Memory B cell (primary cell): Measurements from ENCODE around the gene CTAGE8.
"Not testable (repeated sequence)": the region's sequence is repeated elsewhere in the genome, so short reads cannot be mapped to it uniquely, and the experiment has no call there.

ENCODE experiments used
- ATAC-seq: fragments of 150-1000 bp; cut with Tn5 transposase; 2 replicates; pipeline ENCODE4 v1.10.0; 2021; ENCODE audit warnings: low read depth, mild to moderate bottlenecking, moderate library complexity
- DNase-seq, 2 donors: peaks; one replicate each; pipeline ENCODE4 v3.0.0; 2022; ENCODE audit warnings: low spot score in 2 of 2
- H3K27ac Mint-ChIP-seq: one replicate; pipeline ENCODE4 v1.8.0; 2022; ENCODE audit warnings: mild to moderate bottlenecking, moderate library complexity, mixed read lengths
- H3K27me3 Mint-ChIP-seq: one replicate; pipeline ENCODE4 v1.8.0; 2022; ENCODE audit warnings: mixed read lengths
- H3K36me3 Mint-ChIP-seq: one replicate; pipeline ENCODE4 v1.8.0; 2022; ENCODE audit warnings: mild to moderate bottlenecking, mixed read lengths
- H3K4me1 Mint-ChIP-seq: one replicate; pipeline ENCODE4 v1.8.0; 2022; ENCODE audit warnings: mixed read lengths
- H3K4me3 Mint-ChIP-seq: one replicate; pipeline ENCODE4 v1.8.0; 2022; ENCODE audit warnings: mild to moderate bottlenecking, moderate library complexity, mixed read lengths
- H3K9me3 Mint-ChIP-seq: one replicate; pipeline ENCODE4 v1.8.0; 2022; ENCODE audit warnings: mixed read lengths

The CTAGE8 gene

DNA sequence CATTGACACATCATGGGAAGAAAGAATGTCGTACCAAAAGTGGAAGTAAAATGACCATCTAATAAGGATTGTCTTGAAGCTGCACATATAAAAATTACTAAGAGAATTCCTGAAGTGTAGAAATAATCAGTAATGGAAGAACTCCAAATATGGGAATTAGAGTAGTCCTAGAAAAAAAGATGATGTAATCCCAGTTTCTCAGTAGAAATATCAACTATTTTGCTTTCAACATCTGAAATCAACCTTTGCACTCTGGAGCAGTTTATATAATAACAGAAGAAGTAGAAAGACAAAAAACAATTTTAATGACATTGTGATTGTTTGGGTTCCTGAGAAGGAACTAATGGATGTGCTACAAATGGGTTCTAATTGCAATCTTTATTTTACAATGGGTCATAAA, 36.0 kb downstream of the CTAGE8 start:
- not testable (repeated sequence) for H3K27ac Mint-ChIP-seq, H3K4me1 Mint-ChIP-seq, H3K4me3 Mint-ChIP-seq, H3K27me3 Mint-ChIP-seq, DNase-seq, H3K9me3 Mint-ChIP-seq, H3K36me3 Mint-ChIP-seq, ATAC-seq

- H3K9me3 Mint-ChIP-seq, H3K27ac Mint-ChIP-seq, H3K4me3 Mint-ChIP-seq, H3K36me3 Mint-ChIP-seq, ATAC-seq, DNase-seq, H3K4me1 Mint-ChIP-seq, H3K27me3 Mint-ChIP-seq: not testable (repeated sequence)
Measured at GRCh38 chr7:144231027-144231426, 38.1 kb downstream of the CTAGE8 start.

GRCh38 chr7:144228810-144229209, 40.3 kb downstream of the CTAGE8 start:
- H3K9me3 Mint-ChIP-seq, H3K36me3 Mint-ChIP-seq, H3K27me3 Mint-ChIP-seq, H3K27ac Mint-ChIP-seq, ATAC-seq, DNase-seq, H3K4me1 Mint-ChIP-seq, H3K4me3 Mint-ChIP-seq: not testable (repeated sequence)

DNA sequence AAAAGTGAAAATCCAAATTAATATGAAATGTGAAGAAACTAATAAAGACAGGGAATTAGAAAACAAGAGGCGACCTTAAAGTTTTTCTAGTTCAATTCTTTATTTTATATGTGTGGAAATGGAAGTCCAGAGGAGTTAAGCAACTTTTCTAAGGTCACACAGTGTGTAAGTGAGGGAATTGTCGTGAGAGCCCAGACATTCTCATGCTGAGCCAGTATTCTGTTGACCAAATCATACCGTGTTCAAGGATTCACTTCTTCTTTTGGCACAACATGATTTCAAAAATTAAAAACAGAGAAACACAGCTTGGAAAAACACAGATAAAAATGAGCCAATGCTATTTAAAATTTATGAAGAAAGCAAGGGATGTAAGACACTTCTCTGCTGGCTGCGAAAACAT, 42.2 kb downstream of the CTAGE8 start:
- H3K4me3 Mint-ChIP-seq, H3K27me3 Mint-ChIP-seq, DNase-seq, ATAC-seq, H3K27ac Mint-ChIP-seq, H3K36me3 Mint-ChIP-seq, H3K9me3 Mint-ChIP-seq, H3K4me1 Mint-ChIP-seq: not testable (repeated sequence)

- H3K4me1 Mint-ChIP-seq, H3K4me3 Mint-ChIP-seq, DNase-seq, H3K27ac Mint-ChIP-seq, ATAC-seq, H3K27me3 Mint-ChIP-seq, H3K9me3 Mint-ChIP-seq, H3K36me3 Mint-ChIP-seq: not testable (repeated sequence)
Measured at GRCh38 chr7:144223675-144224074, 45.4 kb downstream of the CTAGE8 start.

DNA sequence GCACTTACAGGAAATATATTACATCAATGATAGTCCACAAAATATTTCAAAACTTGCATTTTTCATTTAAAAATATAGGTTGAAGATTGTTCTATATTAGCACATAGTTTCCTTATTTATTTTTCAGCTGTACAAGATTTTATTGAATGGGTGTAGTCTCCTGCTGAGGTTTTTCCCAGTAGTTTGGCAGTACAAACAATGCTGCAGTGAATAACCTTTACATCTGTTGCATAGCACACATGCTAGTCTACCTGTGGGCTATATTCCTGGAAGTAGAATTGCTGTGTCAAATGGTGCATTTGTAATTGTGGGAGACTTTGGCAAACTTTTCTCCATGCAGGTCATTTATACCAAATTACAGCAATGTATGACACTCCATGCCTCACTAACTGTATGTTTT, 48.6 kb downstream of the CTAGE8 start:
- not testable (repeated sequence) for H3K4me1 Mint-ChIP-seq, H3K9me3 Mint-ChIP-seq, H3K36me3 Mint-ChIP-seq, H3K4me3 Mint-ChIP-seq, H3K27me3 Mint-ChIP-seq, DNase-seq, H3K27ac Mint-ChIP-seq, ATAC-seq

DNA sequence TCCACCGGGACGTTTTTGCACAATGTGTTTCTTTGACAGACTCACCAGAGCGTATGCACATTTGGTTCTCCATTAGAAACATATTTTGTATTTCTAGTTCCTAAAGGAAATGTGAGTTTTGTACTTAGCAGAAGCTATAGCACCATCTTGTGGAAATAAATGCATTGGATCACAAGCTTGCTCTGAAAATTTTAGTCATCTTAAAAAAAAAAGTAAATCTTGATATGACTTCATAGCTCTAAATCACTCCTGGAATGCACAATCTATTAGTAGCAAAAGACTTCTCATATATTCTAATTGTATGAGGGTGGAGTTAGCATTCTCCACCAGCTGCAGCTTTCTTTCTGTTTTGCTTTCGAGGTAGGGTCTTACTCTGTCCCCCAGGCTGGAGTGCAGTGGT, 49.9 kb downstream of the CTAGE8 start:
- not testable (repeated sequence) for H3K27me3 Mint-ChIP-seq, H3K9me3 Mint-ChIP-seq, H3K4me3 Mint-ChIP-seq, H3K36me3 Mint-ChIP-seq, DNase-seq, H3K4me1 Mint-ChIP-seq, H3K27ac Mint-ChIP-seq
- peak; percentile 60 for ATAC-seq

- not testable (repeated sequence) for DNase-seq, ATAC-seq, H3K36me3 Mint-ChIP-seq, H3K4me1 Mint-ChIP-seq, H3K4me3 Mint-ChIP-seq, H3K9me3 Mint-ChIP-seq, H3K27ac Mint-ChIP-seq, H3K27me3 Mint-ChIP-seq
Measured at GRCh38 chr7:144218581-144218980, 50.5 kb downstream of the CTAGE8 start.

DNA sequence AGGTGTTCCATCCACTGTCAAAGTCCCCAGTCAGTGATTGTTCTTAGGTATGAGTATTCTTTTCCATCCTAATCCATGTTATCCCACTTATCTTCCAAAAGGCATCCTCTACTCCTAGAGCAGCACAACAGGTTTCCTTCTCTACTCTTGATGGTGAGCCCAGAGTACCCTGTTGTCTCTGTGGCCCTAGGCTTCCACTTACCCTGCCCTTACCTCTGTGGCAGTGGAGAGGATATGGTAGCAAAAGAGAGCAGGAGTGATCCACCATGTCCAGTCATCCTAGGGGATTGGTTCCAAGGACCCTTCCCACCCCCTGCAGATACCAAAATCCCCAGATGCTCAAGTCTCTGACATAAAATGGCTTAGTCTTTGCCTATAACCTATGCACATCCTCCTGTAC, 51.9 kb downstream of the CTAGE8 start:
- DNase-seq, H3K9me3 Mint-ChIP-seq, H3K4me3 Mint-ChIP-seq, H3K36me3 Mint-ChIP-seq, H3K27ac Mint-ChIP-seq, H3K27me3 Mint-ChIP-seq, ATAC-seq, H3K4me1 Mint-ChIP-seq: not testable (repeated sequence)
